HEK293 (cell line): ENCODE measurements around the gene CENATAC.

Experiments used
- CTCF ChIA-PET: fragments of 350-600 bp; formaldehyde crosslinking; extraction: SDS; loops from one replicate; lab custom pipeline; 2021; ENCODE audit warnings: antibody characterized with exemption; lab: Yijun Ruan, JAX
- POLR2A ChIA-PET: fragments of 300-600 bp; formaldehyde crosslinking; extraction: SDS; loops from one replicate; lab custom pipeline; 2020; ENCODE audit warnings: antibody characterized with exemption, inconsistent platforms; lab: Yijun Ruan, JAX
- H3K27ac ChIP-seq: fragments of 200-500 bp; sonication (Bioruptor generic); 2 replicates; pipeline ENCODE4 v1.5.1; 2014; ENCODE audit warnings: low read depth, low read length, control low read depth, inconsistent platforms; ENCODE audit errors: extremely low read depth
- H3K36me3 ChIP-seq, 2 experiments: fragments of 200-500 bp in 1 of 2; sonication (Bioruptor generic) in 1 of 2; 1 replicate in 1 of 2; 2 replicates in 1 of 2; pipeline ENCODE4 v1.5.1; 2014 to 2017; ENCODE audit warnings: inconsistent platforms in 2 of 2, low read length in 2 of 2; ENCODE audit not compliant: control insufficient read depth in 2 of 2, insufficient read depth in 1 of 2
- H3K4me1 ChIP-seq: fragments of 200-500 bp; sonication (Bioruptor generic); 2 replicates; pipeline ENCODE4 v1.5.1; 2014; ENCODE audit warnings: mild to moderate bottlenecking, low read length, inconsistent platforms; ENCODE audit not compliant: control insufficient read depth, insufficient read depth
- H3K4me3 ChIP-seq: 2 replicates; pipeline ENCODE4 v1.5.1; 2011; ENCODE audit warnings: low read depth, mild to moderate bottlenecking, control low read depth, low read length, moderate library complexity
- H3K9me3 ChIP-seq: fragments of 200-500 bp; sonication (Bioruptor generic); 2 replicates; pipeline ENCODE4 v1.5.1; 2014; ENCODE audit warnings: low read depth, low read length, inconsistent platforms; ENCODE audit not compliant: control insufficient read depth, insufficient read depth
- HOXC10 ChIP-seq: sonication (generic); formaldehyde crosslinking; IDR thresholded peaks from 2 replicates; pipeline ENCODE4 v1.8.1; 2023; ENCODE audit warnings: mild to moderate bottlenecking, missing genetic modification reagents
- HOXD13 ChIP-seq: sonication (generic); formaldehyde crosslinking; IDR thresholded peaks from 2 replicates; pipeline ENCODE4 v1.8.0; 2022; ENCODE audit warnings: missing genetic modification reagents, borderline replicate concordance
- KLF8 ChIP-seq: fragments of 450-650 bp; formaldehyde crosslinking; IDR thresholded peaks from 2 replicates; pipeline ENCODE4 v1.5.1; 2016; ENCODE audit warnings: missing biosample characterization, missing genetic modification characterization
- OSR2 ChIP-seq: fragments of 450-650 bp; formaldehyde crosslinking; IDR thresholded peaks from 2 replicates; pipeline ENCODE4 v1.5.1; 2016; ENCODE audit warnings: missing biosample characterization, missing genetic modification characterization
- PRDM2 ChIP-seq: fragments of 450-650 bp; formaldehyde crosslinking; IDR thresholded peaks from 2 replicates; pipeline ENCODE4 v1.5.1; 2016; ENCODE audit warnings: missing biosample characterization, missing genetic modification characterization, borderline replicate concordance
- SP3 ChIP-seq: fragments of 450-650 bp; formaldehyde crosslinking; IDR thresholded peaks from 2 replicates; pipeline ENCODE4 v1.5.1; 2016; ENCODE audit warnings: missing biosample characterization, missing genetic modification characterization
- ZBTB1 ChIP-seq: fragments of 450-650 bp; formaldehyde crosslinking; IDR thresholded peaks from 2 replicates; pipeline ENCODE4 v1.5.1; 2016; ENCODE audit warnings: missing biosample characterization, missing genetic modification characterization
- ZBTB17 ChIP-seq: fragments of 450-650 bp; formaldehyde crosslinking; IDR thresholded peaks from 2 replicates; pipeline ENCODE4 v1.5.1; 2016; ENCODE audit warnings: missing biosample characterization, missing genetic modification characterization
- ZNF121 ChIP-seq: fragments of 450-650 bp; formaldehyde crosslinking; IDR thresholded peaks from 2 replicates; pipeline ENCODE4 v1.5.1; 2016; ENCODE audit warnings: missing biosample characterization, missing genetic modification characterization
- ZNF221 ChIP-seq: fragments of 450-650 bp; formaldehyde crosslinking; IDR thresholded peaks from 2 replicates; pipeline ENCODE4 v1.5.1; 2017; ENCODE audit warnings: missing biosample characterization, missing genetic modification characterization, borderline replicate concordance
- ZNF335 ChIP-seq: fragments of 450-650 bp; formaldehyde crosslinking; conservative IDR thresholded peaks from 2 replicates; pipeline ENCODE4 v1.5.1; 2016; ENCODE audit warnings: missing biosample characterization, missing genetic modification characterization
- ZNF518A ChIP-seq: fragments of 450-650 bp; formaldehyde crosslinking; conservative IDR thresholded peaks from 2 replicates; pipeline ENCODE4 v1.5.1; 2016; ENCODE audit warnings: low read depth, missing biosample characterization, missing genetic modification characterization
- ZNF560 ChIP-seq: fragments of 450-650 bp; formaldehyde crosslinking; IDR thresholded peaks from 2 replicates; pipeline ENCODE4 v1.5.1; 2017; ENCODE audit warnings: missing biosample characterization, missing genetic modification characterization, borderline replicate concordance
- ZNF626 ChIP-seq: fragments of 450-650 bp; sonication (Bioruptor Pico); formaldehyde crosslinking; IDR thresholded peaks from 2 replicates; pipeline ENCODE4 v1.5.1; 2018; ENCODE audit warnings: missing biosample characterization, missing genetic modification characterization, inconsistent platforms
- ZNF645 ChIP-seq: fragments of 450-650 bp; formaldehyde crosslinking; IDR thresholded peaks from 2 replicates; pipeline ENCODE4; 2016; ENCODE audit warnings: missing biosample characterization, missing genetic modification characterization

CENATAC gene

GRCh38 chr11:119030329-119031047 is 32.5 kb downstream of the CENATAC start, which contains the start of gene SLC37A4 (continued):
- TF ChIP-seq ZNF518A (tag by site-specific recombination) (no peak), ZNF626 (tag by site-specific recombination) (no peak), ZNF221 (no peak), ZBTB17 (no peak), ZNF121 (tag by site-specific recombination) (0 out of 2 replicates have a peak, but pooled peaks have one; percentile 10), OSR2 (tag by site-specific recombination) (peak; percentile 66), ZNF560 (tag by site-specific recombination) (no peak)

GRCh38 chr11:119031912-119032280 is 34.0 kb downstream of the CENATAC start:
- ChIA-PET CTCF (interaction anchor here (0.6 to 2.1 kb wide), 7 partner anchors 10 to 178 kb away, joined by 3 to 8 read pairs (median 4); partner anchors contain the start of genes UPK2 and VPS11), POLR2A (interaction anchor here (1.3 to 2.4 kb wide), 2 partner anchors 13 to 24 kb away, joined by 4 to 10 read pairs; partner anchors contain the start of genes RPS25 and TRAPPC4)
- Histone ChIP-seq H3K27ac (no peak overlapping the region), H3K4me3 (no peak overlapping the region), H3K4me1 (no peaks in the 10 kb centered on the region), H3K9me3 (no peaks in the 10 kb centered on the region), H3K36me3 (peaks cover 0 to 23% of the 10 kb centered on the region in 2 experiments; a peak in 1 of 3 replicates)
- TF ChIP-seq KLF8 (tag by site-specific recombination) (no peak), HOXD13 (CRISPR knock-in tag) (no peak), HOXC10 (CRISPR knock-in tag) (no peak), ZNF335 (tag by site-specific recombination) (no peak), PRDM2 (tag by site-specific recombination) (no peak), ZBTB1 (tag by site-specific recombination) (no peak), ZNF645 (tag by site-specific recombination) (no peak), SP3 (tag by site-specific recombination) (no peak)
